ENCODE measurements around the gene GON4L. TPM values are rescaled to one million over a fixed set of nuclear protein-coding genes. Genes with fewer than 3 reads are reported as not detected.
"Not testable (repeated sequence)": the region's sequence is repeated elsewhere in the genome, so short reads cannot be mapped to it uniquely, and the experiment has no call there.

Gene GON4L
- total RNA-seq, 1 donor from 2014 or later = 34.2 TPM

GRCh38 chr1:155880251-155880650 is 23.2 kb upstream of the GON4L start:
- no peak for DNase-seq (ENCODE audit: extremely low read depth, low read depth, low spot score)

GRCh38 chr1:155877945-155878344 is 20.9 kb upstream of the GON4L start:
- no peak for DNase-seq (ENCODE audit: extremely low read depth, low read depth, low spot score)

- DNase-seq (ENCODE audit: extremely low read depth, low read depth, low spot score) = no peak
Observed at GRCh38 chr1:155873860-155874259, 16.8 kb upstream of the GON4L start.

- no peak for DNase-seq (ENCODE audit: extremely low read depth, low read depth, low spot score)
Observed at GRCh38 chr1:155872527-155872926, 15.5 kb upstream of the GON4L start.

GRCh38 chr1:155871390-155871789 is 14.4 kb upstream of the GON4L start:
- no peak for DNase-seq (ENCODE audit: extremely low read depth, low read depth, low spot score)

GRCh38 chr1:155867766-155868165 is 10.8 kb upstream of the GON4L start:
- no peak for DNase-seq (ENCODE audit: extremely low read depth, low read depth, low spot score)

GRCh38 chr1:155864393-155864792 is 7.4 kb upstream of the GON4L start:
- DNase-seq (ENCODE audit: extremely low read depth, low read depth, low spot score) = no peak

GRCh38 chr1:155861896-155862295 is 4.9 kb upstream of the GON4L start:
- no peak for DNase-seq (ENCODE audit: extremely low read depth, low read depth, low spot score)

- DNase-seq (ENCODE audit: extremely low read depth, low read depth, low spot score) = no peak
Observed at GRCh38 chr1:155860970-155861510, 4.0 kb upstream of the GON4L start.

GRCh38 chr1:155859881-155860871 is 3.2 kb upstream of the GON4L start:
- no peak for DNase-seq (ENCODE audit: extremely low read depth, low read depth, low spot score)

- peak; percentile 60 for DNase-seq (ENCODE audit: extremely low read depth, low read depth, low spot score)
Observed at GRCh38 chr1:155859234-155859829, 2.3 kb upstream of the GON4L start, which contains the start of gene SYT11. Gene SYT11 (plus strand): TSS chr1:155859567. CDS start chr1:155859762, 195 bp downstream.

GRCh38 chr1:155858800-155859233 is 1.8 kb upstream of the GON4L start:
- DNase-seq (ENCODE audit: extremely low read depth, low read depth, low spot score) = no peak

GRCh38 chr1:155856257-155856974 is 598 bp downstream of the GON4L start:
- DNase-seq (ENCODE audit: extremely low read depth, low read depth, low spot score) = no peak

- no peak for DNase-seq (ENCODE audit: extremely low read depth, low read depth, low spot score)
Observed at GRCh38 chr1:155850345-155850744, 6.7 kb downstream of the GON4L start.

- no peak for DNase-seq (ENCODE audit: extremely low read depth, low read depth, low spot score)
Observed at GRCh38 chr1:155847823-155848529, 9.0 kb downstream of the GON4L start.

GRCh38 chr1:155844860-155845421 is 12.1 kb downstream of the GON4L start:
- DNase-seq (ENCODE audit: extremely low read depth, low read depth, low spot score) = no peak

GRCh38 chr1:155840386-155840785 is 16.6 kb downstream of the GON4L start:
- DNase-seq (ENCODE audit: extremely low read depth, low read depth, low spot score) = no peak

- DNase-seq (ENCODE audit: extremely low read depth, low read depth, low spot score) = no peak
Observed at GRCh38 chr1:155835548-155835947, 21.5 kb downstream of the GON4L start.

GRCh38 chr1:155834927-155835399 is 22.1 kb downstream of the GON4L start:
- not testable (repeated sequence) for DNase-seq (ENCODE audit: extremely low read depth, low read depth, low spot score)

All from glomerular endothelial cell (primary cell).